HEK293T (cell line): ENCODE measurements around the gene MYL3.

ENCODE experiments used
- CTBP1 ChIP-seq: fragments of 450-650 bp; IDR thresholded peaks from 2 replicates; pipeline ENCODE4 v1.6.1; 2016; ENCODE audit warnings: borderline replicate concordance
- ELF4 ChIP-seq: fragments of 450-650 bp; IDR thresholded peaks from 2 replicates; pipeline ENCODE4 v1.6.1; 2017; ENCODE audit warnings: antibody characterized with exemption
- FOXA1 ChIP-seq: fragments of 450-650 bp; IDR thresholded peaks from 2 replicates; pipeline ENCODE4 v1.6.1; 2016; ENCODE audit warnings: mild to moderate bottlenecking
- FOXM1 ChIP-seq: fragments of 450-650 bp; IDR thresholded peaks from 2 replicates; pipeline ENCODE4 v1.6.1; 2017; ENCODE audit warnings: mild to moderate bottlenecking, borderline replicate concordance
- HDGF ChIP-seq: fragments of 450-650 bp; IDR thresholded peaks from 2 replicates; pipeline ENCODE4 v1.6.1; 2017; ENCODE audit warnings: antibody characterized with exemption, borderline replicate concordance
- L3MBTL2 ChIP-seq: fragments of 450-650 bp; conservative IDR thresholded peaks from 2 replicates; pipeline ENCODE4 v1.6.1; 2016; ENCODE audit warnings: mild to moderate bottlenecking
- NFRKB ChIP-seq: fragments of 450-650 bp; IDR thresholded peaks from 2 replicates; pipeline ENCODE4 v1.6.1; 2016; ENCODE audit warnings: mild to moderate bottlenecking, moderate library complexity
- SP1 ChIP-seq: fragments of 450-650 bp; IDR thresholded peaks from 2 replicates; pipeline ENCODE4 v1.6.1; 2017
- SUZ12 ChIP-seq: fragments of 450-650 bp; IDR thresholded peaks from 2 replicates; pipeline ENCODE4 v1.6.1; 2016; ENCODE audit warnings: mild to moderate bottlenecking

DNA sequence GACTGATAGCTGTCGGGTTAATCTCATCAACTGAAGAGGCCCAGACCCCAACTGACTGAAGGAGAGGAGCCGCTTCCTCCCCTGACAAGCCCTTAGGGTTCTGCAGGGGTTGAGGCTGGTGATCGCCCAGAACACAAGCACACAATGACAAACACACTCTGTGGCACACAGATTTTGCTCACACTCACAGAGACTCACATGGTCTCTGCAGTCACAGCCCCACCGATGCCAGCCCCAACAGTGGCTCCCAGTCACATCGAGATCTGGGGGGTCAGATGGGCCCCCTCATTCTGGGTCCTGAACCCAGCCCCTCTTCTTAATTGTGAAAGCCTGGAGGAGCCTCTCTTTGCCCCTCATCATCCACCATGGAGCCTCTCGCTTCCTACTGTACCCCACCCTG lies 31.0 kb upstream of the MYL3 start:
- TF ChIP-seq FOXM1 (no peak), HDGF (no peak), CTBP1 (no peak), SUZ12 (no peak), SP1 (no peak), FOXA1 (no peak), NFRKB (no peak), L3MBTL2 (no peak), ELF4 (no peak)
